H9 (cell line): ENCODE results near the gene GLIS2. TPM values are rescaled to one million over a fixed set of nuclear protein-coding genes. Genes with fewer than 3 reads are reported as not detected.

Source experiments
- DNase-seq: peaks from one replicate; pipeline ENCODE4 v3.0.0-alpha.2; 2017
- H2AFZ ChIP-seq: one replicate; pipeline ENCODE4 v1.6.1; 2013; ENCODE audit warnings: mild to moderate bottlenecking, low read length, control low read depth, moderate library complexity
- H2AK5ac ChIP-seq: 2 replicates; pipeline ENCODE4 v1.6.1; 2013; ENCODE audit warnings: low read length, control low read depth, mixed read lengths; ENCODE audit not compliant: insufficient read length
- H2BK120ac ChIP-seq: one replicate; pipeline ENCODE4 v1.6.1; 2013; ENCODE audit warnings: low read depth, mild to moderate bottlenecking, low read length, control low read depth, inconsistent platforms; ENCODE audit not compliant: poor library complexity, severe bottlenecking
- H2BK12ac ChIP-seq: 2 replicates; pipeline ENCODE4 v1.6.1; 2013; ENCODE audit warnings: low read length, control low read depth, mixed read lengths, low read depth; ENCODE audit not compliant: insufficient read length
- H2BK15ac ChIP-seq: 2 replicates; pipeline ENCODE4 v1.6.1; 2013; ENCODE audit warnings: low read depth, low read length, control low read depth
- H2BK20ac ChIP-seq: one replicate; pipeline ENCODE4 v1.6.1; 2013; ENCODE audit warnings: low read depth, mild to moderate bottlenecking, low read length, control low read depth, inconsistent platforms; ENCODE audit not compliant: poor library complexity, severe bottlenecking
- H2BK5ac ChIP-seq: 2 replicates; pipeline ENCODE4 v1.6.1; 2013; ENCODE audit warnings: low read length, control low read depth, mixed read lengths; ENCODE audit not compliant: insufficient read length
- H3K14ac ChIP-seq: 2 replicates; pipeline ENCODE4 v1.6.1; 2013; ENCODE audit warnings: low read length, control low read depth; ENCODE audit not compliant: insufficient read depth
- H3K18ac ChIP-seq: 2 replicates; pipeline ENCODE4 v1.6.1; 2013; ENCODE audit warnings: low read depth, mild to moderate bottlenecking, mixed read lengths, low read length, control low read depth; ENCODE audit not compliant: insufficient read length
- H3K23ac ChIP-seq: 2 replicates; pipeline ENCODE4 v1.6.1; 2013; ENCODE audit warnings: low read length, control low read depth, mixed read lengths, low read depth; ENCODE audit not compliant: insufficient read length
- H3K23me2 ChIP-seq: 2 replicates; pipeline ENCODE4 v1.6.1; 2013; ENCODE audit warnings: low read depth, mild to moderate bottlenecking, mixed read lengths, low read length, control low read depth; ENCODE audit not compliant: insufficient read length, poor library complexity, severe bottlenecking
- H3K27ac ChIP-seq: 2 replicates; pipeline ENCODE4 v1.5.1; 2013; ENCODE audit warnings: low read length, control low read depth, mixed read lengths, low read depth; ENCODE audit not compliant: insufficient read length
- H3K27me3 ChIP-seq: 2 replicates; pipeline ENCODE4 v1.6.1; 2013; ENCODE audit warnings: low read length, control low read depth, inconsistent platforms; ENCODE audit not compliant: insufficient read depth
- H3K4ac ChIP-seq: 2 replicates; pipeline ENCODE4 v1.6.1; 2013; ENCODE audit warnings: low read depth, mild to moderate bottlenecking, control low read depth, inconsistent platforms, low read length, moderate library complexity
- H3K4me1 ChIP-seq: 2 replicates; pipeline ENCODE4 v1.6.1; 2013; ENCODE audit warnings: low read length, control low read depth, inconsistent platforms; ENCODE audit not compliant: insufficient read depth
- H3K4me2 ChIP-seq: 2 replicates; pipeline ENCODE4 v1.6.1; 2013; ENCODE audit warnings: low read length, control low read depth, mixed read lengths; ENCODE audit not compliant: insufficient read length, insufficient read depth
- H3K56ac ChIP-seq: 2 replicates; pipeline ENCODE4 v1.6.1; 2013; ENCODE audit warnings: low read depth, mild to moderate bottlenecking, mixed read lengths, low read length, control low read depth; ENCODE audit not compliant: insufficient read length
- H3K79me1 ChIP-seq: 2 replicates; pipeline ENCODE4 v1.6.1; 2013; ENCODE audit warnings: low read depth, mild to moderate bottlenecking, moderate library complexity, low read length, control low read depth, inconsistent platforms; ENCODE audit not compliant: insufficient read depth, poor library complexity, severe bottlenecking
- H3K79me2 ChIP-seq: 2 replicates; pipeline ENCODE4 v1.6.1; 2013; ENCODE audit warnings: low read length, control low read depth, inconsistent platforms; ENCODE audit not compliant: insufficient read depth
- H3K9ac ChIP-seq: 2 replicates; pipeline ENCODE4 v1.6.1; 2013; ENCODE audit warnings: low read length, control low read depth, mixed read lengths; ENCODE audit not compliant: insufficient read length; ENCODE audit errors: extremely low read depth
- H3K9me3 ChIP-seq: one replicate; pipeline ENCODE4 v1.6.1; 2013; ENCODE audit warnings: low read depth, low read length, inconsistent platforms; ENCODE audit not compliant: control insufficient read depth
- H3T11ph ChIP-seq: one replicate; pipeline ENCODE4 v1.6.1; 2013; ENCODE audit warnings: mild to moderate bottlenecking, low read length, control low read depth, inconsistent platforms
- H4K20me1 ChIP-seq: one replicate; pipeline ENCODE4 v1.6.1; 2013; ENCODE audit not compliant: control insufficient read depth, insufficient read length, insufficient read depth
- H4K5ac ChIP-seq: 2 replicates; pipeline ENCODE4 v1.6.1; 2013; ENCODE audit warnings: low read depth, mild to moderate bottlenecking, mixed read lengths, low read length, control low read depth; ENCODE audit not compliant: insufficient read length
- H4K8ac ChIP-seq: replicated peaks from 2 replicates; pipeline ENCODE4 v1.6.1; 2013; ENCODE audit warnings: low read length, control low read depth, mixed read lengths, low read depth; ENCODE audit not compliant: insufficient read length
- H4K91ac ChIP-seq: 2 replicates; pipeline ENCODE4 v1.6.1; 2013; ENCODE audit warnings: low read depth, mild to moderate bottlenecking, moderate library complexity, mixed read lengths, low read length, control low read depth; ENCODE audit not compliant: insufficient read length
- H3K27ac Mint-ChIP-seq, 3 experiments: 2 replicates in 2 of 3; 3 replicates in 1 of 3; pipeline ENCODE4 v1.8.0; 2020 to 2021; ENCODE audit warnings: mixed read lengths in 3 of 3, mild to moderate bottlenecking in 1 of 3, moderate library complexity in 1 of 3
- H3K27me3 Mint-ChIP-seq: 2 replicates; pipeline ENCODE4 v1.8.0; 2021; ENCODE audit warnings: low read depth, mild to moderate bottlenecking, moderate library complexity, mixed read lengths
- H3K36me3 Mint-ChIP-seq, 3 experiments: 2 replicates in 2 of 3; 3 replicates in 1 of 3; pipeline ENCODE4 v1.8.0; 2020 to 2021; ENCODE audit warnings: low read depth in 3 of 3, mixed read lengths in 3 of 3; ENCODE audit not compliant: insufficient read depth in 1 of 3
- H3K4me1 Mint-ChIP-seq, 2 experiments: 2 replicates each; pipeline ENCODE4 v1.8.0; 2020; ENCODE audit warnings: mixed read lengths in 2 of 2
- H3K4me3 Mint-ChIP-seq, 2 experiments: 2 replicates in 1 of 2; 3 replicates in 1 of 2; pipeline ENCODE4 v1.8.0; 2020 to 2021; ENCODE audit warnings: mild to moderate bottlenecking in 2 of 2, mixed read lengths in 2 of 2, moderate library complexity in 1 of 2
- H3K9me3 Mint-ChIP-seq, 2 experiments: 2 replicates in 1 of 2; 3 replicates in 1 of 2; pipeline ENCODE4 v1.8.0; 2020; ENCODE audit warnings: mild to moderate bottlenecking in 2 of 2, mixed read lengths in 2 of 2, moderate library complexity in 1 of 2
- CTCF ChIP-seq: fragments of 200-600 bp; sonication (generic); conservative IDR thresholded peaks from 3 replicates; pipeline ENCODE4 v1.8.0; 2021; ENCODE audit warnings: antibody characterized with exemption, mild to moderate bottlenecking
- WGBS: extraction: QIAGEN DNeasy Blood & Tissue Kit; methylation state at CpG from one replicate; pipeline ENCODE4 v1.1.7; 2013; ENCODE audit warnings: missing lambda C conversion rate, low lambda C conversion rate, mixed read lengths; ENCODE audit not compliant: insufficient read length; ENCODE audit errors: extremely low coverage; 5-methylcytosine and 5-hydroxymethylcytosine counted together
- total RNA-seq: library from RNA; stranded (reverse); gene quantifications from 2 replicates; pipeline ENCODE4 v1.2.1, GENCODE V29; 2021

Gene GLIS2
- total RNA-seq, 1 experiment from 2014 or later = 14.3 TPM

- peak overlapping the region; percentile 97 to 98; a peak in 4 of 5 replicates for H3K4me3 Mint-ChIP-seq
- H3K27me3 ChIP-seq = no peaks in the 10 kb centered on the region
- H3K14ac ChIP-seq = no peak overlapping the region
- peaks cover 0 to 2% of the 10 kb centered on the region in 2 experiments; a peak in 3 of 5 replicates for H3K9me3 Mint-ChIP-seq
- H3T11ph ChIP-seq = no peak overlapping the region
- no peak overlapping the region for H3K4me2 ChIP-seq
- no peak overlapping the region for H3K27ac ChIP-seq
- H3K27ac Mint-ChIP-seq = no peak overlapping the region; a peak in 1 of 7 replicates
- no peaks in the 10 kb centered on the region for H3K23me2 ChIP-seq
- H3K27me3 Mint-ChIP-seq = no peaks in the 10 kb centered on the region
- no peak overlapping the region for H4K5ac ChIP-seq
- H3K79me2 ChIP-seq = peaks cover 14% of the 10 kb centered on the region; the same call in 1 of the 2 replicates
- no peak overlapping the region for H3K23ac ChIP-seq
- no CpG with 5 or more reads among the region's 7 CpGs for WGBS
- no peaks in the 10 kb centered on the region for H3K9me3 ChIP-seq
- H2BK5ac ChIP-seq = no peak overlapping the region
- DNase-seq = no peak
- TF ChIP-seq CTCF = no peak
- H2BK120ac ChIP-seq = no peak overlapping the region
- H3K36me3 Mint-ChIP-seq = peaks cover 2 to 12% (median 9%) of the 10 kb centered on the region in 3 experiments
- no peak overlapping the region for H4K8ac ChIP-seq
- no peak overlapping the region for H3K4ac ChIP-seq
- no peaks in the 10 kb centered on the region for H4K20me1 ChIP-seq
- no peak overlapping the region for H3K56ac ChIP-seq
- no peak overlapping the region for H2AFZ ChIP-seq
- H3K9ac ChIP-seq = no peak overlapping the region
- H2BK12ac ChIP-seq = no peak overlapping the region
- H2BK15ac ChIP-seq = no peak overlapping the region
- peaks cover 7% of the 10 kb centered on the region for H3K79me1 ChIP-seq
- peaks cover 6% of the 10 kb centered on the region in 2 experiments for H3K4me1 Mint-ChIP-seq
- no peak overlapping the region for H2AK5ac ChIP-seq
- no peaks in the 10 kb centered on the region for H3K4me1 ChIP-seq
- H2BK20ac ChIP-seq = no peak overlapping the region
- H3K18ac ChIP-seq = no peak overlapping the region
- H4K91ac ChIP-seq = no peak overlapping the region
Observed at GRCh38 chr16:4351880-4352279, 36.0 kb downstream of the GLIS2 start.
